Effector memory CD8-positive, alpha-beta T cell (primary cell): Measurements from ENCODE around the gene MUC6.

Experiments
- ATAC-seq: fragments of 150-1000 bp; cut with Tn5 transposase; replicated peaks from 2 replicates; pipeline ENCODE4 v1.10.0; 2021; ENCODE audit warnings: mild to moderate bottlenecking, moderate library complexity
- DNase-seq, 3 experiments: peaks; one replicate each; pipeline ENCODE4 v3.0.0; 2021
- H3K27ac Mint-ChIP-seq, 2 donors: one replicate each; pipeline ENCODE4 v1.8.0; 2022; ENCODE audit warnings: mild to moderate bottlenecking in 2 of 2, mixed read lengths in 2 of 2, moderate library complexity in 2 of 2
- H3K27me3 Mint-ChIP-seq, 2 donors: one replicate each; pipeline ENCODE4 v1.8.0; 2022; ENCODE audit warnings: mixed read lengths in 2 of 2
- H3K36me3 Mint-ChIP-seq: one replicate; pipeline ENCODE4 v1.8.0; 2022; ENCODE audit warnings: mild to moderate bottlenecking, moderate library complexity, mixed read lengths; ENCODE audit not compliant: insufficient read depth
- H3K4me1 Mint-ChIP-seq, 2 donors: one replicate each; pipeline ENCODE4 v1.8.0; 2022; ENCODE audit warnings: low read depth in 2 of 2, mixed read lengths in 2 of 2
- H3K4me3 Mint-ChIP-seq, 2 donors: one replicate each; pipeline ENCODE4 v1.8.0; 2022; ENCODE audit warnings: mild to moderate bottlenecking in 2 of 2, mixed read lengths in 2 of 2, moderate library complexity in 2 of 2
- H3K9me3 Mint-ChIP-seq, 2 donors: one replicate each; pipeline ENCODE4 v1.8.0; 2022; ENCODE audit warnings: mixed read lengths in 2 of 2

MUC6 gene

DNA sequence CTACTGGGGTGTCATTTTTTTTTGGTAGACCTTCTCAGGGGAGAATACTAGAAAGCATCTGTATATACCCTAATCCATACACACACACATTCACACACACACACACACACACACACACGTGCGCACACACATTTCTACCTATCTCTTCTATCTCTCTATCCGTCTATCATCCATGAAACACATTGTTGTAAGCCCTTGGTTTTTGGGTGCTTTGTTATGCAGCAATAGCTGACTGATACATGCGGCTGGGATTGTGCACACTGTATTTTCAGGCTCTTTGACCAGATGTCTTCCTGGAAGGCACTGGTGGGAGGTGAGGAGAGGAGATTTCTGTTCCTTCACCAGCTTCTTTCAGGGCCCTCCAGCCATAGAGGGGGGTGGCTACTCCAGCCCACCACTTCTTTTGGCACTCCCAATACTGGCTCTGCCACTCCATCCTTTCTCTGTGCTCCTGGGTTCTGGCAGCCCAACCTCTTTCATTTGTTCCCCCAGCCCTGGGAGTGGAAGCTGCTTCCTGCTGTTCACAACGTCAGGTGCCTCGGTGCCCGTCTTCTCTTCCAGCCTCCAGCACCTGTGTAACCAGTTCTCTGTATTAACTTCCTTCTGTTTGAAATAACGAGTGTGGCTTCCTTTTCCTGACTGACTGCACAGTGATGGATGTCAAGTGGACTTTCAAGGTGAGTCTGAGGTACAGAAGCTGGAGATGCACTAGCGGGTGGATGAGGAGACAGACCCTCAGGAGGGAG lies 25.7 kb upstream of the MUC6 start:
- Mint-ChIP-seq H3K27me3 (peaks cover 41 to 71% of the 10 kb centered on the region in 2 donors), H3K4me1 (no peaks in the 10 kb centered on the region), H3K27ac (no peak overlapping the region), H3K4me3 (no peak overlapping the region), H3K36me3 (no peaks in the 10 kb centered on the region), H3K9me3 (peaks cover 0 to 7% of the 10 kb centered on the region in 2 donors)
- DNase-seq: no peak
- no peak for ATAC-seq

DNA sequence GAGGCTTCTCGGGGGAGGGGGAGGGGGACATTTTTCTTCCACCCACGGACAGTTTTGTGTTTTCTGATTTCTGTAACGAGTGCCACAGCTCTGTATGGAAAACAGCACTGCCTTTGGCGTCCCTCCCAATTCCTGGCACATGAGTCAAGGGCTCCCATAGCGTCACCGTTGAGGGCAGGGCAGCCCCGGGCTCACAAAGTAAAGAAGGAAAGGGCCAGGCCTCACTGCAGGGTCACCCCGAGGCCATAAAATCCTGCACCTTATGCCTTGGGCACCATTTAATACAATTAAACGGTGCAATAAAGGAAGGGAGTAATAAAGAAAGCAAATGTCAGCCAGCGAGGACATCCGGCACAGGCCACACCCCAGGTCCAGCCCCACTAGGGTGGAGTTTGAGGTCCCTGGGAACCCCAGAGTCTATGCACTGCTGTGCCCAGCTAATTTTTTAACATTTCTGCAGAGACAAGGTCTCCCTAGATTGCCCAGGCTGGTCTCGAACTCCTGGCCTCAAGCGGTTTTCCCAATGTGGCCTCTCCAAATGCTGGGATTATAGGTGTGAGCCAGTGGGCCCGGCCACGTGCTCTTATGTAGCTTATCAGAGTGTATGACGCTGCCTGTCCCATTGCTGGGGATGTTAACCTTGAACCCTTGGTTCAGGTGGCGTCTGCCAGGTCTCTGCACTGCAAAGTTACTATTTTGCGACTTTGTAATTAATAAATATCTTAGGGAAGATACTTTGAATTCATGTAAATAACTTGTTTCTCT lies 24.5 kb upstream of the MUC6 start:
- Mint-ChIP-seq H3K27ac (no peak overlapping the region), H3K36me3 (no peaks in the 10 kb centered on the region), H3K4me1 (no peaks in the 10 kb centered on the region), H3K9me3 (peaks cover 0 to 7% of the 10 kb centered on the region in 2 donors), H3K27me3 (peaks cover 46 to 83% of the 10 kb centered on the region in 2 donors), H3K4me3 (no peak overlapping the region)
- no peak for ATAC-seq
- no peak for DNase-seq

DNA sequence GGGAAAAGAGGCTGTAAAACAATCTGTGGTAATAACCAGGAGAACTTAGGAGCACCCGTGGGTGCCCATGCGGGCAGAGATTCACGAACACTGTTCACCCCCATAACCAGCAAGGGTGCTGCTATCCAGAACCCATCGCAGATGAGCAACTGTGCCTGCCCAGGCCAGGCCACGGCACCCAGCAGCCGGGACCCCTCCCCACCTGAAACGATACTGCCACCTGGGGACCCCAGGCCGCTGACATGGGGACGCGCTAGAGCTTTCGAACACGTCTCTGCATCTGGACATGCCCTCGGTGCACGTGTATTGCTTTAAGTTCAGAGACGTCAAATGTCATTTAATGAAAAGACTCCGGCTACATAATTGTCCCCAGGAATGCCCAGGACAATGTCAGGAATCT lies 23.9 kb upstream of the MUC6 start:
- ATAC-seq (no peak), DNase-seq (no peak)
- peaks cover 46 to 83% of the 10 kb centered on the region in 2 donors for H3K27me3 Mint-ChIP-seq
- no peak overlapping the region for H3K4me3 Mint-ChIP-seq
- H3K36me3 Mint-ChIP-seq: no peaks in the 10 kb centered on the region
- H3K9me3 Mint-ChIP-seq: peaks cover 0 to 7% of the 10 kb centered on the region in 2 donors
- H3K4me1 Mint-ChIP-seq: no peaks in the 10 kb centered on the region
- no peak overlapping the region for H3K27ac Mint-ChIP-seq

DNA sequence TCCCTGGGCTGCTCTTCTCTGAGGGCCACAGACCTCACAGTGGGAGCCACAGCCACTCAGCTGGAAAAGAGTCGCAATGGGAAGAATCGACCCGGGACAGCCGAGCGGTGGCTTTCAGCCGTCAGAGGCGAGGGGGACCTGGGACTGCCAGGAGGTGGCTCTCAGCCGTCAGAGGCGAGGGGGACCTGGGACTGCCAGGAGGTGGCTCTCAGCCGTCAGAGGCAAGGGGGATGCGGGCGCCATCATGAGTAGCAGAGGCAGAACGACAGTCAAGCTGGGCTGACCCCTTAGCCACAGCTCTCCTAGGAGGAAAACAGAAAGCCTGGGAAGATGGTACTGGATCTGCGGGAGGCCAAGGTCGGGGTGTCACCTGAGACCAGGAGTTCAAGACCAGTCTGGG lies 23.2 kb upstream of the MUC6 start:
- H3K9me3 Mint-ChIP-seq: peaks cover 0 to 7% of the 10 kb centered on the region in 2 donors
- H3K27me3 Mint-ChIP-seq: peaks cover 50 to 87% of the 10 kb centered on the region in 2 donors
- no peak overlapping the region for H3K27ac Mint-ChIP-seq
- DNase-seq: no peak
- ATAC-seq: no peak
- peaks cover 2% of the 10 kb centered on the region for H3K36me3 Mint-ChIP-seq
- no peak overlapping the region for H3K4me3 Mint-ChIP-seq
- no peaks in the 10 kb centered on the region for H3K4me1 Mint-ChIP-seq

DNA sequence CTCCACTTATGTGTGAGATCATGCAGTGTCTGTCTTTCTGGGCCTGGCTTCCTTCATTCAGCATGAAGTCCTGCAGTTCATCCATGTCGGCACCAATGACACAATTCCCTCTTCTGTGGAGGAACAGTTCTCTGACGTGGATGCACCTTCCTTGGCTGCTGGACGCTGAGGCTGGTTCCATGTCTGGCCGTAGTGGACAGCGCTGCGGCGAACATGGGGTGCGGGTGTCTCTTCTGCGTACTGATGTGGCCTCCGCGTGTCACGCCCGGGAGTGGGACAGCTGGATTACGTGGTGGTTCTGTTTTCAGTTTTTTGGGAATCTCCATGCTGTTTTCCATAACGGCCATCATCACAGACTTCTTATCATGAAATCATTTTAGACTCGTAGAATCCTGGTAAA lies 21.3 kb upstream of the MUC6 start:
- no peaks in the 10 kb centered on the region for H3K4me1 Mint-ChIP-seq
- no peak for ATAC-seq
- no peak overlapping the region for H3K27ac Mint-ChIP-seq
- peaks cover 50 to 81% of the 10 kb centered on the region in 2 donors for H3K27me3 Mint-ChIP-seq
- no peak for DNase-seq
- H3K4me3 Mint-ChIP-seq: no peak overlapping the region
- peaks cover 2% of the 10 kb centered on the region for H3K36me3 Mint-ChIP-seq
- H3K9me3 Mint-ChIP-seq: peaks cover 0 to 7% of the 10 kb centered on the region in 2 donors

DNA sequence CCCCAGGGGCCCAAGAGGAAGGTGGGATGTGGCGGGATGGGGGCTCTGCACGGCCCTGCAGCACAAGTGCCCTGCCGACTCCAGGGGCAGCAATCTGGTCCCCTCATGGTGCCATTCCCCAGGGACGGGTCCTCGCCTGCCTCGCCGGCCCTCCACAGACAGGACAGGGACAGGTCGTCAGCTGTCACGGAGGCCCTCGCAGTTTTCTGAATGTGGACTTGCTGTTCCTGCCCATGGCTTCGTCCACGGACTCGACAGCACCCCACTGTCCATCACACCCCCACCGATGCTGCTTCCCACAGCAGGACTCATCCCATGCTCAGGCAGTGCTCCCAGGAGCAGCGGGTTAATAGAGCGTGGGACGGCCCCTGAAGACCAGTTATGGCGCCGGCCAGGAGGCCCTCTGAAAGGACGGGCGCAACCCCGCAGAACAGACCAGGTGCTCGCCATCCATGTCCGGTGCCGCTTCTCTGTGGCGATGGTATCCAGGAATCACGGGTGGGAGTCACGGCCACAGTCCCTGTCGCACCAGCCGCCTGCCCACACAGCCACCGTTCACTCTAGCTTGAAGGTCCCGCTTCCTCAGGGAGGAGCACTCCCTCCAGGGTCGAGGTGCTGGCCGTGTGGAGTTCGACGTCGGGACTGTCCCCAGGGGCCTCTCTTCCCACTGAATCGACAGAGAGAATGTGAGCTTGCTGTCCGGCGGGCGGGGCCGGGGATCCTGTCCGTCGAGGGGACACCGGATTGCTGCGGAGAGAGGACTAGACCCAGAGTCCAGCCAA lies 19.7 kb upstream of the MUC6 start:
- Mint-ChIP-seq H3K36me3 (peaks cover 5% of the 10 kb centered on the region), H3K27ac (no peak overlapping the region), H3K27me3 (peaks cover 37 to 78% of the 10 kb centered on the region in 2 donors), H3K4me1 (peaks cover 0 to 1% of the 10 kb centered on the region in 2 donors), H3K9me3 (no peaks in the 10 kb centered on the region), H3K4me3 (no peak overlapping the region)
- ATAC-seq (no peak), DNase-seq (no peak)

DNA sequence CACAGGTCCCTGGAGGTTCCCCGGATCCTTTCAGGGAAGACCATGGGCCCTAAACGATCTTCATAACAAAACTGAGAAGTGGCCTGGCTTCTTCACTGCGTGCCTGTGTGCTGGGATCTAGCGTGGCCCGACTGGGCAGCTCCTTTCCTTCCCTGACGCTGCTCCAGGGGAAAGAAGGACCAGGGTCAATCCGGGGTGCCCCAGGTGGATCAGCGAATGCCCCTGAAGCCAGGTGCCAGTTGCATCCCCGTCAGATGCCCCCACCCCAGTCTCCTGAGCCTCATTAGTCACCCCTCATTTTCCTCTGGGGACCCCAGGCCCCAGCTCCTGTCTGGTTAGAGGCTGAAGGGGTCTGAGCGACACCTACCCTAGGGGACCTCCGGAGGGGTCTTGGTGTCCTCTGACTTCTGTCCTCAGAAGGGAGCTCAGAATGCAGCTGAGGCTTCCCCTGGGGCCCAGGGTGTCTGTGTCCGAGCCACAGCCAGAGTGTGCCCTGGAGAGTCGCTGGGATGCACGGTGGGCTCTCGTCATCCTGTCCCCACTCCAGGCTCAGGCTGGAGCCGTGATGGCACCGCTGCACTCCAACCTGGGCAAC lies 18.7 kb upstream of the MUC6 start:
- H3K36me3 Mint-ChIP-seq: peaks cover 5% of the 10 kb centered on the region
- no peak for DNase-seq

DNA sequence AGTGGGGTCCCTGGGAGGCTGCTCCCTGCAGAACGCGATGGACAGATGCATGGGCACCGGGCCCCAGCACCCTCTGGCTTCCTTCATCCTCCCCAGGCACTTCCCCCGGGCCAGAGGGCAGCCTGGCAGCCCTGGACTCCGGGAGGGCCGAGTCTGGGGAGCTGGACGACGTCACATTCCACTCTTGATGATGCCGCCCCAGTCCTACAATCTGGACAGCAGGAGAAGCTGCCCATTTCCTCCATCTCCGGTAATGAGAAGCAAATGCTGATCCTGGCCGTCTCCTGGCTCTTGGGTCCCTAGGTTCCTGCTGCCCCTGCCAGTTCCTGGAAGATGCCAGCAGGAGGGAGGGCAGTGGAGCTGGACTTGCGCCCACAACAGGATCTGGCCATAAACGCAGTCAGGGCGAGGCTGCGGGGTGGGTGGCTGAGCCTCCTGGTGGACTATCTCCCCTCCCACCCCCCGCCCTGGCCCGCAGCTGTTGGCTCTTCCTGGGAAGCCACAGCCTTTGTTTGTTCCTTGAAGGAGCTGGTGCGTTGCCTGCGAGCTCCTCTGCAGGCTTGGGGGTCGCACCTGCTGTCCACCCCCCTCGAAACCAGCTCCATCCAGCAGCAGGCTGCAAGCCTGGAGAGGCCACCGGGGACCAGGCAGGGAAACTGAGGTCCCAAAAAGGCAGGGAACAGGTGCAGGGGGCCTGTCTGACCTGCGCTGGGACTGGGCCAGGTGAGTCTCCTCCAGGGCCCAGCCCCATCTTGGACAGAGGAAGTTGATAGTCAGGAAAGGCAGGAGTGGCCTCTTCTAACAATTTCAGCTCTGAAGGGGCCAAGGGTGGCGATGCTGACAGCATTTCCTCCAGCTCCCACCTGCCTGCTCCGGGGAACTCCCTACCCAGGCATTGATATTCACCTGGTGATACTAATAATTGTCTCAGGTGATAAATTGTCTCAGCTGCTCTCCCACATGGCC lies 17.9 kb upstream of the MUC6 start:
- no peak for ATAC-seq
- no peak overlapping the region for H3K4me3 Mint-ChIP-seq

More for the DNA sequence above, 18.7 kb upstream of the MUC6 start:
- Mint-ChIP-seq H3K4me3 (no peak overlapping the region), H3K27ac (no peak overlapping the region), H3K4me1 (peaks cover 0 to 4% of the 10 kb centered on the region in 2 donors), H3K9me3 (no peaks in the 10 kb centered on the region), H3K27me3 (peaks cover 33 to 80% of the 10 kb centered on the region in 2 donors)
- ATAC-seq: no peak

DNA sequence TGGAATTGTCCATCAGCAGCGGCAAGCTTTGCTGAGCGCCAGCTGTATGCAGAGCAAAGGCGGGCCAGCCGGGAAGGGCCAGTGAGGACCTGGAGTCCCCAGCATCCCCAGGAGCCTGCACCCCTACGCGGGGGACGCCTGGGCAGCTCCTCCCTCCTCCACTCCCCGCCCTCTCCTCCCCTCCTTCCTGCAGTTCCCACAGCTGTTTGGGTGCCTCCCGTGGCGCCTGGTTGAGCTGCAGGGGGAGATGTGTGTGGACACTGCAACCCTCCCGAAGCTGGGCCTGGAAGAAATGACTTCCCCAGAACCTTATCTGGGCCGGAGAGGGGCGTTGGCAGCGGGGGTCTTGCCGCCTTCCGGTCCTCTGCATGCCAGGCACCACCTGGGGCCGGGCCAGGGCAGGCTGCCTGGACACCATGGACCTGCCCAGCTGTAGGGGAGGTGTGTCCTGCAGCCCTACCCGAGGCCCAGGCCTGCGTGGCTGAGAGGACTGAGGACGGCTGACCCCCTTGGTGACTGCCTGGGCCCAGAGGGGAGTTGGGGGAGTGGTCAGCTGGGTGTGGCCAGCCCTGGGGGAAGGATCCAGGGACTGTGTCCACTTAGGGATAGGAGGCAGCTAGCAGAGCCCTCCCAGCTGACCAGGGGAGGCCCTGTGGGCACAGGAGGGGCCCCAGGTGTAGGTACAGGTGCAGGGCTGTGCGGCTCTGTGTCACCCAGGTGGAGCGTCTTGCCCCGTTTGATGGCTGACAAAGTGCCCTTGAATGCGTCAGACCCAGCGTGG lies 16.8 kb upstream of the MUC6 start:
- Mint-ChIP-seq H3K4me1 (peaks cover 0 to 4% of the 10 kb centered on the region in 2 donors), H3K27me3 (peaks cover 32 to 82% of the 10 kb centered on the region in 2 donors), H3K36me3 (peaks cover 5% of the 10 kb centered on the region), H3K27ac (no peak overlapping the region), H3K4me3 (no peak overlapping the region), H3K9me3 (no peaks in the 10 kb centered on the region)
- ATAC-seq (no peak), DNase-seq (no peak)

More for the DNA sequence above, 17.9 kb upstream of the MUC6 start:
- no peaks in the 10 kb centered on the region for H3K9me3 Mint-ChIP-seq
- no peak for DNase-seq
- peaks cover 5% of the 10 kb centered on the region for H3K36me3 Mint-ChIP-seq
- H3K27me3 Mint-ChIP-seq: peaks cover 32 to 79% of the 10 kb centered on the region in 2 donors
- peaks cover 0 to 4% of the 10 kb centered on the region in 2 donors for H3K4me1 Mint-ChIP-seq
- no peak overlapping the region for H3K27ac Mint-ChIP-seq

DNA sequence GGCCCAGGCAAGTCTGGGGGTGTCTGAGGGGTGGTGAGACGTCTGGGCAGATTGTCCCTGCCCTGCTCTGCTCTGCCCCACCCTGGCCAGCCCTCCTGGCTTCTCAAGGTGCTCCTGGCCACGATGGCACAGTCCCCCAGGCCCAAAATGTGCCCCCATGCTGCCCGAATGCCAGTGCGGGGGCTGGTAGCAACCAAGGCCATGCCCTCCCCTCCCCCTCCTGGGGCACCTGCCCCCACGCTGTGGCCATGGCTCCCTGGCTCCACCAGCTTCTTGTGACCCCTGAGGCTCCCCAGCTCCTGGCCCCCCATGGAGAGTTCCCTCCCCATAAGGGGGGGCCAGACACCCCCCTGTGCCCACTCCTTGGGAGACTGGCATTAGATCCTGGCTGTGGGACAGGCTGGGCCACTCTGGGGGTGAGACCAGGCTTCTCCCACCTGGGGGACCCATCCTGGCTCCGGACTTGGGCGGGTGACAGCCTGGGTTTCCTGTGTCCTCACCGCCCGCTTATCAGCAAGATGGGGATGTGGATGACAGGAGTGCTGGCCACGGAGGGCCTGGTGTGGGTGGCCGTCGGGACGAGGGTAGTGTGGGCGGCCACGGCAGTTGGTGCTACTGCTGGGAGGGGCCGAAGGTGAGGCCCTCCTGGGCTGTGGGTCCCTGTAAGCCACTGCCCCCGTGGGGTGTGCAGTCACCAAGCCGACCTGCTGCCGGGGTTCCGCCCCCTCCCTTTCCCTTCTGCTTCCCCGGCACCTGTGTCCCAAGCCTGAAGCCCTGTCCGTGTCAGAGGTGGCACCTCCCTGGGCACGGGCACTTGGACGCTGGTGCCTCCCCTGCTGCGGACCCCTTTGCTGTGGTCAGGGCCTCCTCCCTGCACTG lies 15.9 kb upstream of the MUC6 start:
- ATAC-seq (no peak), DNase-seq (no peak)
- Mint-ChIP-seq H3K27me3 (peaks cover 30 to 82% of the 10 kb centered on the region in 2 donors), H3K36me3 (peaks cover 5% of the 10 kb centered on the region), H3K4me1 (peaks cover 0 to 4% of the 10 kb centered on the region in 2 donors), H3K9me3 (no peaks in the 10 kb centered on the region), H3K4me3 (no peak overlapping the region), H3K27ac (no peak overlapping the region)
